ENCODE data around the gene MCC.

DNA sequence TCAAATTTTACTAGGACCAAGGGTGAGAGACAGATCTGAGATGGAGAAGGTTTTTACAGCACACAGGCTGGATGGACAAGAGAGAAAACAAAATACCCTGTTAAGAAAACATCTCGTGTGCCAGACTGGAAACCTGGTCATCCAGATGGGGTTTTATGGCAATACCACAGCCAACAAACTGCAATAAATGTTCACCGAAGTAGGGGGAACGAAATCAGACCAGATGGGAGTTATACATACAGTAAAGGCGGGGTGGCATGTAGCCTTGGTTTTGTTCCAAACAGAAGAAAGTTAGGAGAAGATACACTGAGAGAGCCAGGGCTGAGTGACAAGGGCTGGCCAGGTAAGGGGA is 448.3 kb downstream of the MCC start:
- TF ChIP-seq, protein P1, sequence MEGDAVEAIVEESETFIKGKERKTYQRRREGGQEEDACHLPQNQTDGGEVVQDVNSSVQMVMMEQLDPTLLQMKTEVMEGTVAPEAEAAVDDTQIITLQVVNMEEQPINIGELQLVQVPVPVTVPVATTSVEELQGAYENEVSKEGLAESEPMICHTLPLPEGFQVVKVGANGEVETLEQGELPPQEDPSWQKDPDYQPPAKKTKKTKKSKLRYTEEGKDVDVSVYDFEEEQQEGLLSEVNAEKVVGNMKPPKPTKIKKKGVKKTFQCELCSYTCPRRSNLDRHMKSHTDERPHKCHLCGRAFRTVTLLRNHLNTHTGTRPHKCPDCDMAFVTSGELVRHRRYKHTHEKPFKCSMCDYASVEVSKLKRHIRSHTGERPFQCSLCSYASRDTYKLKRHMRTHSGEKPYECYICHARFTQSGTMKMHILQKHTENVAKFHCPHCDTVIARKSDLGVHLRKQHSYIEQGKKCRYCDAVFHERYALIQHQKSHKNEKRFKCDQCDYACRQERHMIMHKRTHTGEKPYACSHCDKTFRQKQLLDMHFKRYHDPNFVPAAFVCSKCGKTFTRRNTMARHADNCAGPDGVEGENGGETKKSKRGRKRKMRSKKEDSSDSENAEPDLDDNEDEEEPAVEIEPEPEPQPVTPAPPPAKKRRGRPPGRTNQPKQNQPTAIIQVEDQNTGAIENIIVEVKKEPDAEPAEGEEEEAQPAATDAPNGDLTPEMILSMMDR (IDR thresholded peaks at IDR 0.05): no peak
- TF ChIP-seq EZH2phosphoT487 (IDR thresholded peaks at IDR 0.05) (no peak), EZH2 (IDR thresholded peaks at IDR 0.05) (no peak)
